ENCODE results near the gene GFRA1. TPM values are rescaled to one million over a fixed set of nuclear protein-coding genes. Genes with fewer than 3 reads are reported as not detected.
A peak's percentile ranks its signal among the peaks of the same experiment; 100 is the strongest.

Gene GFRA1
- total RNA-seq, 4 donors from 2014 or later: 6.2 to 44.5 (median 13.4) TPM

DNA sequence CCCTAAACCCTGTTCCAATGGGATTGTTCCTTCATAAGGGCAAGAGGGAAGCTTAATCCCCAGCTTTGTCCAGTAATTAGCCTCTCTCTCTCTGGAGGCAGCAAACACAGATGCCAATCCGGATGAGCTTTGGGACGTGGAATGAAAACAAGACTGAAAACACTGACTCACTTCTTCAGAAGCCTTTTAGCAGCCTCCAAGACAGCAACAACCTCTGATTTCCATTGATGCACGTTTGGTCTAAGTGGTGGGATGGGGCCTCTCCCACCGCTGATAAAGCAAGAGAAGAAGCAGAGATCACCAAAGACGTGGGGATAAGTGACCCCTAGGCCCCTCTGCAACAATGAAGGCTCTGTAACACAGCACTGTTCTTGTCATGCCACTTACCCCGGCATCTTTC lies 5.8 kb upstream of the GFRA1 start:
- intact Hi-C loops (cut with DNase I; ENCODE audit: low total_unique reads): loop anchor here (5.0 kb wide), 1 partner anchor 927 kb away; no protein-coding TSS in a partner anchor
- WGBS, 2 donors: 69% methylated on average over 6 of the region's 6 CpGs
- TF ChIP-seq POLR2A (IDR thresholded peaks at IDR 0.05): no peak
- TF ChIP-seq, protein P1, sequence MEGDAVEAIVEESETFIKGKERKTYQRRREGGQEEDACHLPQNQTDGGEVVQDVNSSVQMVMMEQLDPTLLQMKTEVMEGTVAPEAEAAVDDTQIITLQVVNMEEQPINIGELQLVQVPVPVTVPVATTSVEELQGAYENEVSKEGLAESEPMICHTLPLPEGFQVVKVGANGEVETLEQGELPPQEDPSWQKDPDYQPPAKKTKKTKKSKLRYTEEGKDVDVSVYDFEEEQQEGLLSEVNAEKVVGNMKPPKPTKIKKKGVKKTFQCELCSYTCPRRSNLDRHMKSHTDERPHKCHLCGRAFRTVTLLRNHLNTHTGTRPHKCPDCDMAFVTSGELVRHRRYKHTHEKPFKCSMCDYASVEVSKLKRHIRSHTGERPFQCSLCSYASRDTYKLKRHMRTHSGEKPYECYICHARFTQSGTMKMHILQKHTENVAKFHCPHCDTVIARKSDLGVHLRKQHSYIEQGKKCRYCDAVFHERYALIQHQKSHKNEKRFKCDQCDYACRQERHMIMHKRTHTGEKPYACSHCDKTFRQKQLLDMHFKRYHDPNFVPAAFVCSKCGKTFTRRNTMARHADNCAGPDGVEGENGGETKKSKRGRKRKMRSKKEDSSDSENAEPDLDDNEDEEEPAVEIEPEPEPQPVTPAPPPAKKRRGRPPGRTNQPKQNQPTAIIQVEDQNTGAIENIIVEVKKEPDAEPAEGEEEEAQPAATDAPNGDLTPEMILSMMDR (IDR thresholded peaks at IDR 0.05): no peak
- no peak for DNase-seq (ENCODE audit: low spot score in 2 of 2)
- no peak overlapping the region for H3K4me3 ChIP-seq (ENCODE audit: low read depth, poor library complexity, severe bottlenecking)

DNA sequence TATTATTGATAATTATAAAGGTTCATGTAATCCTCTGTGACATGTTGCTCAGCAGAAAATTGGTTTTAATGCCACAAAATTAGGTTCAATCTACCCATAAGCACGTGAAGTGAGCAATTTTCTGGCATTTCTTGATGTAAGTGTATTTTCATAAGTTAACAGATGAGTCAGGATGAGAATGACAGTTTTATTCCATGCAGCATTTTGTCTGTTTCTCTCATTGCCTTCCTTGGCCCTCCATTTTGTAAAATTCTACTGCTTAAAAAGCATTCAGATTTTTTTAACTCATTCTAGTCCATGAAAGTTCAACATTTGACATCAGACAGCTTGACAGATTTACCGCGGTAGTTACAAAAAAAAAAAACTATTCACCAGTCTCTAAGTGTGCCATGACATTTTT lies 4.0 kb upstream of the GFRA1 start:
- intact Hi-C loops (cut with DNase I; ENCODE audit: low total_unique reads): loop anchor here (5.0 kb wide), 1 partner anchor 925 kb away; no protein-coding TSS in a partner anchor
- H3K4me3 ChIP-seq (ENCODE audit: low read depth, poor library complexity, severe bottlenecking): no peak overlapping the region
- no peak for DNase-seq (ENCODE audit: low spot score in 2 of 2)
- TF ChIP-seq, protein P1 (IDR thresholded peaks at IDR 0.05): no peak
- no peak for TF ChIP-seq POLR2A (IDR thresholded peaks at IDR 0.05)
- WGBS, 2 donors: 92 to 95% methylated on average over 3 of the region's 3 CpGs

DNA sequence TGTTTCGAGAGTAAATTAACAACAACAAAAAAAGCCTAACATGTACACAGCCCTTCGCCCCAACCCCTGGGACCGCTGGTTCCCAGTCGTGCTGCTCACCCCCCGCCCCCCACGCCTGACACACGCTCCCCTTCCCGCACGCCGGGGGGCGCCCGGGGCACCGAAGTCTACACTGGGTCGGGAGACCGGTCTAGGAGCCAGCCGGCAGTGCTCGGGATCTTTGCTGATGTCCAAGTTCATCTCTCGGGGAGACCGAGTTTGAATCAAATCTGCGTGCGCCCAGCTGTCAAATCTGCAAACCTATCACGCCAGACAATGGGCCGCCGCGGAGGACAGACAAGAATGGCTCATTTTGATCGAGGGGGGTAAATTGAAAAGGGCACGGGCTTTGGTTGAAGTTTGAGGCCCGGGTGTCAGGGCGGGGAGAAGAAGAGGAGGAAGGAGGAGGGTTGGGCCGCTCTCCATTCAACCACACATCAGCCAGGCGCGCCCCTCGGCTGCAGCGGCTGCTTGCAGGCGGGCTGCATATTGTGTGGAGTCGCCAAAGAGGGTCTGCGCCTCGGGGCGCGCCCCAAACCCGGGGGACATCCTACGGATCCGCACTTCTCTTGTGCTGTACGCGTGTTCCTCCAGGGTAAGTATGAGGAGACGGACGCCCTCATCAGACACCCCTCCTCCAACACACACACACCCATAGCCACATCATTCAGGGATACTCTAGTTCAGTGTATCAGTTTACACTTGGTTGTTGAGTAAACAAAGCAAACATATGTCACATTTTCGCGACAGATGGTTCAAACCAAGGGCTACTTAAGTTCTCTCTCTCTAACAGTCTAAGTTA lies 1.3 kb upstream of the GFRA1 start:
- H3K4me3 ChIP-seq (ENCODE audit: low read depth, poor library complexity, severe bottlenecking): peak overlapping the region; percentile 41
- 2 to 3% methylated on average over 46 to 48 of the region's 49 CpGs for WGBS, 2 donors
- DNase-seq (ENCODE audit: low spot score in 2 of 2): peak in 1 of 2 donors; percentile 89
- intact Hi-C loops (cut with DNase I; ENCODE audit: low total_unique reads): no loop called here
- TF ChIP-seq POLR2A (IDR thresholded peaks at IDR 0.05): no peak
- TF ChIP-seq, protein P1 (IDR thresholded peaks at IDR 0.05): no peak

DNA sequence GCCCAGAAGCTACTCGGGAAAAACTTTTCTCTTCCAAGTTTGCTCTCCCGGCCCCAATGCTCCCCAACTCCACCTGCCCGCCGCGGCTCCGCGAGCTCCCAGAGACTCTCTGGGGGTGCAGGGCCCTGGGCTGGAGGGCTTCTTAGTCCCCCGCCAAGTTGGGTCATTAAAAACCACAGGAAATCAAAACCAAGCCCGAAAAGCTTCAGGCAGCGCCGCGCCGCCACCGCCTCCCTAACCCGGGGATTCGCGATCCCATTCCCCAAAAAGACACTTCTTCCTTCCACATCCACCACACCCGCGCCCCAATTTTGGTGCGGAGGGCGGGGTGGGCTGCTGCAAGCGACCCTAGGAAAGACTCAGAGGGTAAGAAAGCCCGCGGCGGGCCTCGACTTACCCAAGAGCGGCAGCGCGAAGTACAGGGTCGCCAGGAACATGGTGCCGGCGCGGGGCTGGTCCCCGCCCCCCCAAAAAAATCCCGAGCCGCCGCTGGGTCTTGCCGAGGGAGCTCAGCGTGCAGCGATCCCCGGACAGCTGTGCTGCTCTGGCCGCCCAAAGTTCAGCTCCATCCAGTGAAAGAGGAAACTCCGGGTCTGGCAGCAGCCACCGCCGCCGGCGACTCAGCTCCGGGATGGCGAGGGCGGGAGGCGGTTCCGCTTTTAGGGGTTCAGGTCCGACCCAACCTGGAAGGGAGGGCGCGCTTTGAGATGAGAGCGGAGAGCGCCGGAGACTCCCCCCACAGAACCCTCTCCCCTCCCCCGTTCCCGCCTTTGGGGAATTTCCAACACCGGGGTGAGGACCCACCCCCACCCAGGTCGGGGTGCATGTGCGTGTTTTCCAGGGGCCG lies 1.2 kb downstream of the GFRA1 start:
- peak overlapping the region; percentile 41 for H3K4me3 ChIP-seq (ENCODE audit: low read depth, poor library complexity, severe bottlenecking)
- no peak for TF ChIP-seq POLR2A (IDR thresholded peaks at IDR 0.05)
- TF ChIP-seq, protein P1 (IDR thresholded peaks at IDR 0.05): no peak
- 1% methylated on average over 46 to 60 of the region's 64 CpGs for WGBS, 2 donors
- DNase-seq (ENCODE audit: low spot score in 2 of 2): peak in 1 of 2 donors; percentile 85
- intact Hi-C loops (cut with DNase I; ENCODE audit: low total_unique reads): no loop called here

DNA sequence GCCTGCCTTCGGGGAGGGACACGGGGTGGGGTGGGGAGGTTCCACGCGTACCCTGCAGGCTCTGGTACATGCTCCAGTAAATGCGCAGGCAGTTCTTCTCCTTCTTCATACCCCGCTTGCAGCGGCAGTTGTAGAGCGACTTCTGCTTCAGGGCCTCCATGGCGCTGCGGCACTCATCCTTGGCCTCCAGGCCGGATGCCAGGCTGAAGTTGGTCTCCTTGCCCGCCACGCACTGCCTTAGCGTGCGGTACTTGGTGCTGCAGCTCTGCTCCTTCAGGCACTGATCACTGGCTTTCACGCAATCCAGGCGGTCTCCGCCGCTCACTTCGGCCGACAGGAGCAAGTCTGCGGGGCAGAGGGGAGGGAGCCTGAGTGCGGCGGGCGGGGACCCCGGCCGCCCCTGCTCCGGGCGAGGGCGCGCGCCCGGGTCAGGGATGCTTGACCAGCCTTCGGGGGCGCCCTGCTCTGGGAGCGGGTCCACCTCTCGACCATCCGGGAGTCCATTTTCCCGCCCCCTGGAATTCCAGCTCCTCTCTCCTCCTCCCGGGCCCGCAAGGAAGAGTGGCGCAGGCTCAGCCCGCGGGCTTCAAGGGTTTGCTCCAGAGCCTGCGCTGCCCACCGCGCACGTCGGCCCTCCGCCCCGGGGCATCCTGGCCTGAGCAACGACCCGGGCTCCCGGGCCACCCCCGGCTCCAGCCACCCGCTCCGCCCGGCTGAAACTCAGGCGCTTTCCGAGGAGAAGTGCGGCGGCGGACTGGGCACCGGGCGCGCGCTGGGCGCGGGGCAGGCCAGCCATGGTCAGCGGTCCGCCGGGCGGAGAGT lies 2.0 kb downstream of the GFRA1 start:
- 17 to 19% methylated on average over 32 to 43 of the region's 73 CpGs for WGBS, 2 donors
- peak overlapping the region; percentile 41 for H3K4me3 ChIP-seq (ENCODE audit: low read depth, poor library complexity, severe bottlenecking)
- intact Hi-C loops (cut with DNase I; ENCODE audit: low total_unique reads): no loop called here
- peak in 1 of 2 donors; percentile 89 for DNase-seq (ENCODE audit: low spot score in 2 of 2)
- TF ChIP-seq POLR2A (IDR thresholded peaks at IDR 0.05): no peak
- TF ChIP-seq, protein P1 (IDR thresholded peaks at IDR 0.05): no peak

Data from lower leg skin (tissue), 4 donors.